GM23338 (cell line): ENCODE measurements around the gene DPYD. TPM values are rescaled to one million over a fixed set of nuclear protein-coding genes. Genes with fewer than 3 reads are reported as not detected.

ENCODE experiments used
- ETS1 ChIP-seq: IDR thresholded peaks from 2 replicates; pipeline ENCODE4 v1.6.1; 2016; ENCODE audit warnings: antibody characterized with exemption
- NANOG ChIP-seq: IDR thresholded peaks from 2 replicates; pipeline ENCODE4 v1.6.1; 2016; ENCODE audit warnings: antibody characterized with exemption, borderline replicate concordance
- POLR2AphosphoS5 ChIP-seq: IDR thresholded peaks from 2 replicates; pipeline ENCODE4 v1.6.1; 2016; ENCODE audit warnings: antibody characterized with exemption, low read depth
- REST ChIP-seq: IDR thresholded peaks from one replicate; pipeline ENCODE4 v1.6.1; 2018; ENCODE audit warnings: antibody characterized with exemption; ENCODE audit not compliant: unreplicated experiment
- ZNF462 ChIP-seq: fragments of 250-450 bp; sonication (Bioruptor Pico); IDR thresholded peaks from 2 replicates; pipeline ENCODE4 v1.5.0; 2020; ENCODE audit warnings: mild to moderate bottlenecking, moderate library complexity
- polyA plus RNA-seq: library from polyadenylated mRNA; unstranded; fragments of >200 nt; fragmentation: Nextera tagmentation; extraction: Ambion mirVana; gene quantifications from 2 replicates; pipeline ENCODE4 v1.2.1, GENCODE V29; 2016
- total RNA-seq: library from RNA; depleted of rRNA; stranded (reverse); fragments of >200 nt; shearing (Covaris generic); gene quantifications from 2 replicates; pipeline ENCODE4 v1.2.3, GENCODE V29; 2014

DPYD gene
- total and polyA plus RNA-seq, 2 experiments from 2014 or later = 0.50 to 1.6 TPM

GRCh38 chr1:97200595-97200994, 720.2 kb downstream of the DPYD start (continued):
- no peak for TF ChIP-seq ZNF462 (CRISPR knock-in tag)
- no peak for TF ChIP-seq POLR2AphosphoS5
- no peak for TF ChIP-seq ETS1
- TF ChIP-seq REST = no peak
- TF ChIP-seq NANOG = no peak
